Measurements from ENCODE around the gene MAST4. TPM values are rescaled to one million over a fixed set of nuclear protein-coding genes. Genes with fewer than 3 reads are reported as not detected.

Gene MAST4
- total RNA-seq, 4 donors from 2014 or later, result 16.2 to 32.8 (median 25.0) TPM

GRCh38 chr5:67208403-67208802 is 612.2 kb downstream of the MAST4 start:
- no peak overlapping the region for H3K27ac ChIP-seq
- no peaks in the 10 kb centered on the region for H3K9me3 ChIP-seq
- TF ChIP-seq POLR2A (IDR thresholded peaks at IDR 0.05) (no peak), EP300 (IDR thresholded peaks at IDR 0.05) (no peak), POLR2AphosphoS5 (IDR thresholded peaks at IDR 0.05) (no peak)
- TF ChIP-seq, protein P1, sequence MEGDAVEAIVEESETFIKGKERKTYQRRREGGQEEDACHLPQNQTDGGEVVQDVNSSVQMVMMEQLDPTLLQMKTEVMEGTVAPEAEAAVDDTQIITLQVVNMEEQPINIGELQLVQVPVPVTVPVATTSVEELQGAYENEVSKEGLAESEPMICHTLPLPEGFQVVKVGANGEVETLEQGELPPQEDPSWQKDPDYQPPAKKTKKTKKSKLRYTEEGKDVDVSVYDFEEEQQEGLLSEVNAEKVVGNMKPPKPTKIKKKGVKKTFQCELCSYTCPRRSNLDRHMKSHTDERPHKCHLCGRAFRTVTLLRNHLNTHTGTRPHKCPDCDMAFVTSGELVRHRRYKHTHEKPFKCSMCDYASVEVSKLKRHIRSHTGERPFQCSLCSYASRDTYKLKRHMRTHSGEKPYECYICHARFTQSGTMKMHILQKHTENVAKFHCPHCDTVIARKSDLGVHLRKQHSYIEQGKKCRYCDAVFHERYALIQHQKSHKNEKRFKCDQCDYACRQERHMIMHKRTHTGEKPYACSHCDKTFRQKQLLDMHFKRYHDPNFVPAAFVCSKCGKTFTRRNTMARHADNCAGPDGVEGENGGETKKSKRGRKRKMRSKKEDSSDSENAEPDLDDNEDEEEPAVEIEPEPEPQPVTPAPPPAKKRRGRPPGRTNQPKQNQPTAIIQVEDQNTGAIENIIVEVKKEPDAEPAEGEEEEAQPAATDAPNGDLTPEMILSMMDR (IDR thresholded peaks at IDR 0.05), result no peak
- H3K4me3 ChIP-seq, result no peak overlapping the region
- H3K36me3 ChIP-seq, result no peaks in the 10 kb centered on the region
- 88 to 95% methylated on average over 1 to 3 of the region's 3 CpGs for WGBS, 2 donors (ENCODE audit: low coverage in 1 of 2)
- no peaks in the 10 kb centered on the region for H3K27me3 ChIP-seq
- no peak for ATAC-seq
- peaks cover 0 to 11% (median 0%) of the 10 kb centered on the region in 3 donors for H3K4me1 ChIP-seq

DNA sequence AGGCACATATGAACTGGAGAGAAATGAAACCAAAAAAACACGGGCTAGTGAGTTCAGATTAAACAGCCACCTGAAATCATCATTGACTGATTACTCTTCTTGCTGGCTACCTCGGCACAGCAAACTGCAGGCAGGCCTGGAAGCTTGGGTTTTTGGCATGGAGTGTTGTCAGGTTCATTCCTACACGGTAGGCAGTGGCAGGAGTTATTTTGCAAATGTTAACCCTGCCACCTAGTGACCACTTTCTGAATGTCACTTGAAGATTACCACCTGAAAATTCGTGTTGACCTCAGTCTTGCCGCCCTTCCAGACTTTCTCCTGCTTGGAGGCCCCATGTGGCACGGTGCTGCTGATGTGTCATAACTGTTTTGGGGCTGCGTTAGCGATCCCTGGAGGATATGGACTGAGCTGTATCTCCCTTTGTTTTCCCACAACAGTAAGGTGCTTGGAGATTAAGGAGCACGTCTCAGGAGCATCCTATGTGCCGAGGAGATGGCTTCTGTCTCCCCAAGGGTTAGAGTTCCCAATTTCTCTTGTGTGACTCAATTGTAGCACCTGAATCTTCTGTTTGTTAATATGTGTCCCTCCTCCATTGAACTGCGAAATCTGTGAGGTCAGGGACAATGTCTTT is 613.1 kb downstream of the MAST4 start:
- TF ChIP-seq EP300 (IDR thresholded peaks at IDR 0.05), result no peak
- TF ChIP-seq, protein P1 (IDR thresholded peaks at IDR 0.05), result peak; percentile 37 to 87 (median 86)
- peak; percentile 30 for TF ChIP-seq POLR2AphosphoS5 (IDR thresholded peaks at IDR 0.05)
- Histone ChIP-seq H3K4me1 (peaks cover 0 to 11% (median 0%) of the 10 kb centered on the region in 3 donors), H3K36me3 (no peaks in the 10 kb centered on the region), H3K9me3 (no peaks in the 10 kb centered on the region), H3K27ac (no peak overlapping the region), H3K4me3 (no peak overlapping the region), H3K27me3 (no peaks in the 10 kb centered on the region)
- WGBS, 2 donors (ENCODE audit: low coverage in 1 of 2), result 15 to 20% methylated on average over 4 to 8 of the region's 11 CpGs
- ATAC-seq, result peak; percentile 73

DNA sequence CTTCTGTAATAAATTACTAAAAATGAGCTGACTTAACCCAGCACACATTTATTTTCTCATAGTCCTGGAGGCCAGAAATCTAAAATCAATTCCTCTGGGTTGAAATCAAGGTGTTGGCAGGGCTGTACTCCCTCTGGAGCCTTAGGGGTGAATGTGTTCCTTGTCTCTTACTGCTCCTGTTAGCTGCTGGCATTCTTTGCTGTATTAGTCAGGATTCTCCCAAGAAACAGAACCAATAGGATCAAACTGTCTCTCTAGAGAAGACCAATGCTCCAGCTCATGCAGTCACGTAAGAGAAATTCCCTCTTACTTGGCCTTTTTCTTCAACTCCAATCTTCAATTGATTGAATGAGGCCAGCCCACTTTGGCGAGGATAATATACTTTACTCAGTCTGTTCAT is 615.7 kb downstream of the MAST4 start:
- Histone ChIP-seq H3K9me3 (no peaks in the 10 kb centered on the region), H3K36me3 (no peaks in the 10 kb centered on the region), H3K27me3 (no peaks in the 10 kb centered on the region), H3K4me3 (no peak overlapping the region), H3K4me1 (peaks cover 0 to 28% (median 6%) of the 10 kb centered on the region in 3 donors), H3K27ac (no peak overlapping the region)
- no peak for TF ChIP-seq POLR2A (IDR thresholded peaks at IDR 0.05)
- no peak for TF ChIP-seq POLR2AphosphoS5 (IDR thresholded peaks at IDR 0.05)
- no peak for TF ChIP-seq EP300 (IDR thresholded peaks at IDR 0.05)
- TF ChIP-seq, protein P1 (IDR thresholded peaks at IDR 0.05), result no peak
- ATAC-seq, result no peak
- WGBS, 2 donors (ENCODE audit: low coverage in 1 of 2), result 56 to 73% methylated on average over 1 to 2 of the region's 2 CpGs

DNA sequence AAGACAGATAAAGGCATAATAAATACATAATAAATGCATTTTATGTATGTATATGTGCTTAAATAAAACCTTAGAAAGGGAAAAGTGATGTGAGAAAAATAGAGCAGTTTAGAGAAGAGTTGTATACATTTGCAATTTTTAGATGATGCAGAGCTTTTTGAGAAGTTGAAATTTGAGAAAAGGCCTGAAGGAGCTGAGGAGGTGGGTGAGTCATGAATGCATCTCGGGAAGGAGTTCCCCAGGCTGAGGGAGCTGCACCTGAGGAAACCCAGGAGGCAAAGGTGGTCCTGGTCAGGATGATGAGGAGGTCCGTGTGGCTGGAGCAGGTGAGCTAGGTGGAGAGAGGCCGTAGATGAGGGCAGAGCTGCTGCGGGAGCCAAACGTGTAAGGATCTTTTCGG is 617.8 kb downstream of the MAST4 start:
- Histone ChIP-seq H3K27me3 (no peaks in the 10 kb centered on the region), H3K27ac (no peak overlapping the region), H3K4me3 (no peak overlapping the region), H3K36me3 (no peaks in the 10 kb centered on the region), H3K4me1 (peaks cover 0 to 24% (median 6%) of the 10 kb centered on the region in 3 donors), H3K9me3 (no peaks in the 10 kb centered on the region)
- TF ChIP-seq EP300 (IDR thresholded peaks at IDR 0.05) (no peak), POLR2A (IDR thresholded peaks at IDR 0.05) (no peak), POLR2AphosphoS5 (IDR thresholded peaks at IDR 0.05) (no peak)
- TF ChIP-seq, protein P1 (IDR thresholded peaks at IDR 0.05), result no peak
- no peak for ATAC-seq
- 73 to 82% methylated on average over 4 to 6 of the region's 6 CpGs for WGBS, 2 donors (ENCODE audit: low coverage in 1 of 2)

All from gastroesophageal sphincter (tissue), 4 donors.